Effector memory CD4-positive, alpha-beta T cell (primary cell): ENCODE measurements around the gene REC8.

Experiments
- DNase-seq, 3 donors: peaks; one replicate each; pipeline ENCODE4 v3.0.0-alpha.2; 2020
- H3K27ac ChIP-seq: 2 replicates; pipeline ENCODE4 v1.7.0; 2013; ENCODE audit warnings: mild to moderate bottlenecking, low read length, moderate library complexity; ENCODE audit not compliant: insufficient read depth, poor library complexity, severe bottlenecking
- H3K27me3 ChIP-seq: replicated peaks from 2 replicates; pipeline ENCODE4 v1.7.0; 2013; ENCODE audit warnings: mild to moderate bottlenecking, low read length; ENCODE audit not compliant: insufficient read depth, control insufficient read depth, poor library complexity, severe bottlenecking
- H3K36me3 ChIP-seq: 2 replicates; pipeline ENCODE4 v1.7.0; 2013; ENCODE audit warnings: mild to moderate bottlenecking, low read length, moderate library complexity; ENCODE audit not compliant: control insufficient read depth, insufficient read depth
- H3K4me1 ChIP-seq: 2 replicates; pipeline ENCODE4 v1.7.0; 2013; ENCODE audit warnings: low read length, mild to moderate bottlenecking; ENCODE audit not compliant: control insufficient read depth, insufficient read depth, poor library complexity, severe bottlenecking
- H3K4me3 ChIP-seq: 2 replicates; pipeline ENCODE4 v1.7.0; 2013; ENCODE audit warnings: low read length, low read depth, mild to moderate bottlenecking; ENCODE audit not compliant: insufficient read depth, poor library complexity, severe bottlenecking
- H3K9me3 ChIP-seq: 2 replicates; pipeline ENCODE4 v1.7.0; 2013; ENCODE audit warnings: mild to moderate bottlenecking, low read length, moderate library complexity; ENCODE audit not compliant: control insufficient read depth

Gene REC8

DNA sequence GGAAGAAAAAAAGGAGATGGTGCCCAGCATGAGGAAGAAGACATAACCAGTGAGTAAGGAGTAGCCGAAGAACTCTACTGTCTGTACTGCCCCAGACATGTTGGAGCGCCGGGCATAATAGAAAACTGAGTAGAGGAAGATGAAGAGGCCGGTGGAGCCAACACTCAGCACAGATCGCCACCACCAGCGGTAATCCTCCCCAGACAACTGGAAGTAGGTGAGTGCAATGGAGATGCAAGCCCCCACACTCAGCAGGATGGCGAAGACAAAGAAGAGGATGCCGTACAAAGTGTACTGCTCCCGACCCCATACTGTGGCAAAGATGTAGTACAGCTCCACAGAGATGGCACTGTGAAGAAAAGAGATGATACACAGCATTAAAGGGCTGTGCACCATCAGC lies 17.6 kb downstream of the REC8 start:
- Histone ChIP-seq H3K9me3 (no peaks in the 10 kb centered on the region), H3K4me3 (no peak overlapping the region), H3K27me3 (no peaks in the 10 kb centered on the region), H3K36me3 (peaks cover 37% of the 10 kb centered on the region), H3K4me1 (peaks cover 20% of the 10 kb centered on the region), H3K27ac (peak overlapping the region; percentile 81)
- DNase-seq, result no peak

DNA sequence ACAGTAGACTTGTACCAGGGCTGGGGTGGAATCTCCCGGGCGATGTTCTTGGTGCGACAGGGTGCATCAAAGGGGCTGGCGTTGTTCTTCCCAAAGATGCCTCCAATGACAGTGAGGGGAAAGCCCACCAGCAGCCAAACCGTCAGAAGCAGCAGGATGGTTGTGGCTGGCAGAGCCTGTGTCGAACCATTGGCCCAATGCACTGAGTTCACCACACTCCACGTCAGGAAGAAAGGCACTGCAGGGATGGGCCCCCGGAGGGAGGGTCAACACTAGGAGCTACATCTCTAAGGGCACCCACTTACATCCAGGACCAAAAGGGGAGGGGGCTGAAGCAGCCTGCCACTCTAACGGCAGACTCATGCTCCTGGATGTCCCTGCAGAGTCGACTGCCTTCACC lies 18.5 kb downstream of the REC8 start:
- Histone ChIP-seq H3K36me3 (peaks cover 29% of the 10 kb centered on the region), H3K9me3 (no peaks in the 10 kb centered on the region), H3K4me3 (no peak overlapping the region)

DNA sequence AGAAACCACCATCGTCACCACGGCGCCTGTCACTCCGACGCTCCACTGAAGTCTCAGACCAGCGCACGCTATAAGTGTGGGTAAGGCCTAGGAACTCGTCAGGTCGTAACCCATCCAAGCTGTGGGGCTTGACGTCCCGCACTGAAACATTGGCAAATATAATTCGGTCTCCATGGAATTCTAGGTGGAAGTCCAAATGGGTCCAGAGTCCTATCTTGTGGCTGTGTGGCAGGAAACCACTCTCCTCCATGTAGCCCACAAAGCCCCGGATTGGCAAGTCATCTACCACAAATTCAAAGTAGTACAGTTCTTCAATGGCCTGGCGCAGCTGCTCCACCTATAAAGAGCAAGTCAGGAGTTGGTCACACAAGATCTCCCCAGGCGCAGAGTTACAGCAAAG lies 21.1 kb downstream of the REC8 start:
- no peak for DNase-seq
- Histone ChIP-seq H3K4me1 (peaks cover 21% of the 10 kb centered on the region), H3K4me3 (no peak overlapping the region), H3K27ac (no peak overlapping the region), H3K27me3 (no peaks in the 10 kb centered on the region), H3K9me3 (no peaks in the 10 kb centered on the region), H3K36me3 (peaks cover 12% of the 10 kb centered on the region)

More for the DNA sequence above, 18.5 kb downstream of the REC8 start:
- Histone ChIP-seq H3K4me1 (peaks cover 28% of the 10 kb centered on the region), H3K27me3 (no peaks in the 10 kb centered on the region), H3K27ac (no peak overlapping the region)
- no peak for DNase-seq

GRCh38 chr14:24194186-24194872 lies 22.4 kb downstream of the REC8 start:
- no peak for DNase-seq
- H3K27me3 ChIP-seq, result no peaks in the 10 kb centered on the region
- peaks cover 12% of the 10 kb centered on the region for H3K4me1 ChIP-seq
- peak overlapping the region; percentile 99 for H3K27ac ChIP-seq
- no peaks in the 10 kb centered on the region for H3K9me3 ChIP-seq
- peak overlapping the region; percentile 81 for H3K4me3 ChIP-seq
- H3K36me3 ChIP-seq, result peaks cover 12% of the 10 kb centered on the region

GRCh38 chr14:24194873-24195185 lies 22.9 kb downstream of the REC8 start:
- no peaks in the 10 kb centered on the region for H3K27me3 ChIP-seq
- H3K36me3 ChIP-seq, result peaks cover 12% of the 10 kb centered on the region
- H3K4me3 ChIP-seq, result peak overlapping the region; percentile 81
- H3K4me1 ChIP-seq, result peaks cover 12% of the 10 kb centered on the region
- no peaks in the 10 kb centered on the region for H3K9me3 ChIP-seq
- peak overlapping the region; percentile 99 for H3K27ac ChIP-seq
- no peak for DNase-seq

GRCh38 chr14:24195186-24196070 lies 23.5 kb downstream of the REC8 start, which contains the start of gene TM9SF1:
Gene TM9SF1, minus strand, starts transcription at chr14:24195441. Its CDS starts 422 bp downstream, at chr14:24195019.
- Histone ChIP-seq H3K9me3 (no peaks in the 10 kb centered on the region), H3K36me3 (peaks cover 6% of the 10 kb centered on the region), H3K4me1 (peaks cover 12% of the 10 kb centered on the region), H3K4me3 (peak within 1 kb of the TSS; percentile 81), H3K27ac (peak within 1 kb of the TSS; percentile 99), H3K27me3 (no peaks in the 10 kb centered on the region)
- peak; percentile 80 to 92 (median 83) for DNase-seq

- no peaks in the 10 kb centered on the region for H3K9me3 ChIP-seq
- H3K4me1 ChIP-seq, result peaks cover 12% of the 10 kb centered on the region
- H3K36me3 ChIP-seq, result peaks cover 6% of the 10 kb centered on the region
- DNase-seq, result no peak
- peak overlapping the region; percentile 81 for H3K4me3 ChIP-seq
- H3K27ac ChIP-seq, result peak overlapping the region; percentile 99
- H3K27me3 ChIP-seq, result no peaks in the 10 kb centered on the region
These were observed 24.5 kb downstream of the REC8 start for GRCh38 chr14:24196071-24197055.

- Histone ChIP-seq H3K9me3 (no peaks in the 10 kb centered on the region), H3K27me3 (no peaks in the 10 kb centered on the region), H3K4me1 (peaks cover 12% of the 10 kb centered on the region), H3K27ac (no peak overlapping the region), H3K4me3 (no peak overlapping the region), H3K36me3 (peaks cover 6% of the 10 kb centered on the region)
- DNase-seq, result no peak
These were observed 25.2 kb downstream of the REC8 start for GRCh38 chr14:24197056-24197450.

GRCh38 chr14:24198814-24199524 lies 27.1 kb downstream of the REC8 start:
- Histone ChIP-seq H3K27me3 (no peaks in the 10 kb centered on the region), H3K27ac (no peak overlapping the region), H3K9me3 (no peaks in the 10 kb centered on the region), H3K36me3 (peaks cover 5% of the 10 kb centered on the region), H3K4me1 (peaks cover 12% of the 10 kb centered on the region), H3K4me3 (no peak overlapping the region)
- no peak for DNase-seq
